ENCODE results near the gene PRR22.

The PRR22 gene

GRCh38 chr19:5800361-5801270 is 16.1 kb upstream of the PRR22 start:
- no peak overlapping the region for H3K27ac ChIP-seq
- no peak for TF ChIP-seq CTCF (IDR thresholded peaks at IDR 0.05)
- DNase-seq (ENCODE audit: low spot score), result no peak
- H3K4me3 ChIP-seq, result no peak overlapping the region

GRCh38 chr19:5799247-5800241 is 15.0 kb upstream of the PRR22 start:
- H3K27ac ChIP-seq, result no peak overlapping the region

GRCh38 chr19:5798244-5798643 is 13.7 kb upstream of the PRR22 start:
- Histone ChIP-seq H3K27ac (no peak overlapping the region), H3K4me3 (no peak overlapping the region)
- no peak for TF ChIP-seq CTCF (IDR thresholded peaks at IDR 0.05)
- DNase-seq (ENCODE audit: low spot score), result no peak

More at GRCh38 chr19:5799247-5800241, 15.0 kb upstream of the PRR22 start:
- TF ChIP-seq CTCF (IDR thresholded peaks at IDR 0.05), result no peak
- H3K4me3 ChIP-seq, result no peak overlapping the region
- no peak for DNase-seq (ENCODE audit: low spot score)

- no peak for DNase-seq (ENCODE audit: low spot score)
- TF ChIP-seq CTCF (IDR thresholded peaks at IDR 0.05), result no peak
- H3K27ac ChIP-seq, result no peak overlapping the region
Observed at GRCh38 chr19:5795382-5795919, 10.9 kb upstream of the PRR22 start.

GRCh38 chr19:5793188-5793587 is 8.6 kb upstream of the PRR22 start:
- Histone ChIP-seq H3K27ac (no peak overlapping the region), H3K4me3 (no peak overlapping the region)
- TF ChIP-seq CTCF (IDR thresholded peaks at IDR 0.05), result no peak
- DNase-seq (ENCODE audit: low spot score), result no peak

More at GRCh38 chr19:5795382-5795919, 10.9 kb upstream of the PRR22 start:
- H3K4me3 ChIP-seq, result no peak overlapping the region

- DNase-seq (ENCODE audit: low spot score), result no peak
- no peak overlapping the region for H3K27ac ChIP-seq
- TF ChIP-seq CTCF (IDR thresholded peaks at IDR 0.05), result no peak
- H3K4me3 ChIP-seq, result no peak overlapping the region
Observed at GRCh38 chr19:5792224-5792623, 7.7 kb upstream of the PRR22 start.
